Embryonic facial prominence (tissue), 1 donor: Measurements from ENCODE around the gene AQP12A.

ENCODE experiments used
- DNase-seq: peaks from one replicate; pipeline ENCODE4 v3.0.0-alpha.2; 2016; ENCODE audit errors: extremely low spot score

Gene AQP12A

GRCh38 chr2:240707043-240707756 is 15.5 kb downstream of the AQP12A start:
- DNase-seq = no peak

GRCh38 chr2:240707821-240708220 is 16.2 kb downstream of the AQP12A start:
- no peak for DNase-seq

GRCh38 chr2:240708457-240708856 is 16.8 kb downstream of the AQP12A start:
- no peak for DNase-seq

- DNase-seq = no peak
These were observed 19.6 kb downstream of the AQP12A start for GRCh38 chr2:240711296-240711695.

GRCh38 chr2:240711701-240712100 is 20.0 kb downstream of the AQP12A start:
- DNase-seq = no peak

GRCh38 chr2:240712121-240712520 is 20.5 kb downstream of the AQP12A start:
- no peak for DNase-seq

GRCh38 chr2:240713071-240713927 is 21.6 kb downstream of the AQP12A start:
- no peak for DNase-seq

GRCh38 chr2:240713928-240714746 is 22.5 kb downstream of the AQP12A start:
- DNase-seq = no peak

- no peak for DNase-seq
These were observed 23.4 kb downstream of the AQP12A start for GRCh38 chr2:240714747-240715725.

- no peak for DNase-seq
These were observed 24.6 kb downstream of the AQP12A start for GRCh38 chr2:240716130-240716798.

- DNase-seq = no peak
These were observed 25.5 kb downstream of the AQP12A start for GRCh38 chr2:240717181-240717641.

- no peak for DNase-seq
These were observed 26.3 kb downstream of the AQP12A start for GRCh38 chr2:240717681-240718581.

GRCh38 chr2:240718896-240719490 is 27.3 kb downstream of the AQP12A start:
- DNase-seq = no peak

GRCh38 chr2:240719676-240720545 is 28.2 kb downstream of the AQP12A start:
- no peak for DNase-seq

GRCh38 chr2:240720686-240721595 is 29.3 kb downstream of the AQP12A start:
- DNase-seq = no peak

- DNase-seq = no peak
These were observed 30.0 kb downstream of the AQP12A start for GRCh38 chr2:240721596-240722180.
